Panc1 (cell line): Measurements from ENCODE around the gene WWTR1.

Source experiments
- CTCF ChIP-seq: fragments of 450-650 bp; IDR thresholded peaks from 2 replicates; pipeline ENCODE4 v1.5.1; 2017; ENCODE audit warnings: mild to moderate bottlenecking
- REST ChIP-seq, 2 experiments: IDR thresholded peaks; 2 replicates each; pipeline ENCODE4 v1.6.1; 2011 to 2012; ENCODE audit warnings: low read depth in 2 of 2, control low read depth in 1 of 2, low read length in 1 of 2, mild to moderate bottlenecking in 1 of 2, moderate library complexity in 1 of 2; ENCODE audit not compliant: insufficient read depth in 1 of 2

- TF ChIP-seq CTCF (no peak), REST (IDR thresholded peaks at IDR 0.05; ENCODE audit: insufficient read depth in 1 of 2, low read depth in 2 of 2, low read length in 1 of 2) (no peak)
Measured at GRCh38 chr3:149615731-149616221, 42.0 kb downstream of the WWTR1 start.
